Right atrium auricular region (tissue), 2 donors: Measurements from ENCODE around the gene LRMDA. TPM values are rescaled to one million over a fixed set of nuclear protein-coding genes. Genes with fewer than 3 reads are reported as not detected.

Experiments
- DNase-seq: peaks from one replicate; pipeline ENCODE4 v3.0.0-alpha.2; 2019; ENCODE audit warnings: low spot score
- H3K27ac ChIP-seq, 2 donors: fragments of 200-600 bp; sonication (generic); 1 replicate in 1 of 2; 2 replicates in 1 of 2; pipeline ENCODE4 v1.5.1; 2016 to 2019
- H3K27me3 ChIP-seq, 2 donors: fragments of 200-600 bp; sonication (generic); one replicate each; pipeline versions ENCODE4 v1.5.1 to v1.6.0; 2017 to 2019
- H3K36me3 ChIP-seq: fragments of 200-600 bp; sonication (generic); one replicate; pipeline ENCODE4 v1.5.1; 2016
- H3K4me1 ChIP-seq, 2 donors: fragments of 200-600 bp; sonication (generic); one replicate each; pipeline versions ENCODE4 v1.5.1 to v1.6.0; 2017 to 2019
- H3K4me3 ChIP-seq, 2 donors: fragments of 200-600 bp; sonication (generic); 1 replicate in 1 of 2; 2 replicates in 1 of 2; pipeline ENCODE4 v1.5.1; 2017 to 2019; ENCODE audit warnings: mild to moderate bottlenecking in 1 of 2, moderate library complexity in 1 of 2
- H3K9me3 ChIP-seq, 2 donors: fragments of 200-600 bp; sonication (generic); one replicate each; pipeline ENCODE4 v1.5.1; 2019
- total RNA-seq, 2 donors: library from RNA; depleted of rRNA; stranded (reverse); fragments of >200 nt; gene quantifications; one replicate each; pipeline ENCODE4 v1.1.0, GENCODE V29; 2016
- TF ChIP-seq, protein P1 (sequence below), 2 donors: fragments of 200-600 bp; sonication (generic); IDR thresholded peaks; one replicate each; pipeline ENCODE4 v1.5.1; 2019; ENCODE audit warnings: antibody characterized with exemption in 2 of 2

The LRMDA gene
- total RNA-seq, 2 donors from 2014 or later, result 6.1 to 19.1 TPM

DNA sequence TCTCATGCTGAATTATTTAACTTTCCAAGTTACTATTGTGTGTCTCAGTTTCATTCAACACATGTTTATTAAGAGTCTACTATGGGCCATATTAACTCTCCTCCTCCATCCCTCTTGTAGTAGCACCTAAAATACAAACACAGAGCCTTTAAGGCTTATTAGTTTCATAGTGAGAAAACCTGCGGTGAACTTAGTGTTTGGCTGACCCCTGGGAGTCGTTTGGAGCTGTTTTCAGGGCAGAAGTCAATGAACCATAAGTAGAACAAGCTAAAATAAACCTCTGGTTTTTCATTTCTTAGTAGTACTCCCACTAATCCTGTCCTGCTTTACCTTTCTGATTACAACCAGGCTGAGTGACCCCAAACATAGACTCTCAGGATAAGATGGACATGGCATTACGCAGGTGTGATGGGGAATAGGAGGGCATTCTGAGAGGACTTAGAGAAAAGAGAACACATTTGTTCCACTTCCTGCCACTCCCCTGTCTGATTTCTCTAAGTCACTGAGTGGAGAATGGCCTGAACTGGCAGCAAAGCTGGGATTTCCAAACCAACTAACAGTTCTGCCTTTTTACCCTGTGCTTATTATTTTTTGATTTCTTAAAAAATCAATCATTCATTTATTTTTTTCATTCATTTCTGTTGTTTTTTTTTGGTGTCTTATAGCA, 74.5 kb downstream of the LRMDA start:
- H3K4me1 ChIP-seq, result no peaks in the 10 kb centered on the region
- no peak overlapping the region for H3K27ac ChIP-seq
- TF ChIP-seq, protein P1, sequence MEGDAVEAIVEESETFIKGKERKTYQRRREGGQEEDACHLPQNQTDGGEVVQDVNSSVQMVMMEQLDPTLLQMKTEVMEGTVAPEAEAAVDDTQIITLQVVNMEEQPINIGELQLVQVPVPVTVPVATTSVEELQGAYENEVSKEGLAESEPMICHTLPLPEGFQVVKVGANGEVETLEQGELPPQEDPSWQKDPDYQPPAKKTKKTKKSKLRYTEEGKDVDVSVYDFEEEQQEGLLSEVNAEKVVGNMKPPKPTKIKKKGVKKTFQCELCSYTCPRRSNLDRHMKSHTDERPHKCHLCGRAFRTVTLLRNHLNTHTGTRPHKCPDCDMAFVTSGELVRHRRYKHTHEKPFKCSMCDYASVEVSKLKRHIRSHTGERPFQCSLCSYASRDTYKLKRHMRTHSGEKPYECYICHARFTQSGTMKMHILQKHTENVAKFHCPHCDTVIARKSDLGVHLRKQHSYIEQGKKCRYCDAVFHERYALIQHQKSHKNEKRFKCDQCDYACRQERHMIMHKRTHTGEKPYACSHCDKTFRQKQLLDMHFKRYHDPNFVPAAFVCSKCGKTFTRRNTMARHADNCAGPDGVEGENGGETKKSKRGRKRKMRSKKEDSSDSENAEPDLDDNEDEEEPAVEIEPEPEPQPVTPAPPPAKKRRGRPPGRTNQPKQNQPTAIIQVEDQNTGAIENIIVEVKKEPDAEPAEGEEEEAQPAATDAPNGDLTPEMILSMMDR (IDR thresholded peaks at IDR 0.05), result no peak
- no peak overlapping the region for H3K4me3 ChIP-seq
- no peaks in the 10 kb centered on the region for H3K9me3 ChIP-seq
- H3K27me3 ChIP-seq, result no peaks in the 10 kb centered on the region
- H3K36me3 ChIP-seq, result no peaks in the 10 kb centered on the region
- no peak for DNase-seq

DNA sequence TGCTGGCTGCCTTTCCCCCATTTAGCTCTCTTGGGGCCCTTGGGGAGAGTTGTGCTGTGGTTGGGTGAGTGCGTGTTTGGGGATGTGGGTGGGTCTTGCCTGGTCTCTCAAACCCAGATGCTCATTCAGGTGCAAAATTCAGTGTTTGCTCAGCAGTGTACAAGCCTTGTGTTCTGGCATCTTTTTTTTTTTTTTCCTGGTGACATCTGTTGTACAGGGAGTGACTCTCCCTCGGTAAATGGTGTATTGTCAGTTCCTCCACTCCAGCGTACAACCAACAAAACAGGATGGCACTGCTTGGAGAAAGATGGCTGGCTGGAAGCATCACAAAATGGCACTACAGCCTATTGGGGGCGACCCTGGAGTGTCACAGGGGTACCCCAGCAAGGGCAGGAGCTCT, 75.5 kb downstream of the LRMDA start:
- TF ChIP-seq, protein P1 (IDR thresholded peaks at IDR 0.05), result no peak
- Histone ChIP-seq H3K4me1 (no peaks in the 10 kb centered on the region), H3K27ac (no peak overlapping the region), H3K27me3 (no peaks in the 10 kb centered on the region), H3K4me3 (no peak overlapping the region), H3K36me3 (no peaks in the 10 kb centered on the region), H3K9me3 (no peaks in the 10 kb centered on the region)
- DNase-seq, result no peak

DNA sequence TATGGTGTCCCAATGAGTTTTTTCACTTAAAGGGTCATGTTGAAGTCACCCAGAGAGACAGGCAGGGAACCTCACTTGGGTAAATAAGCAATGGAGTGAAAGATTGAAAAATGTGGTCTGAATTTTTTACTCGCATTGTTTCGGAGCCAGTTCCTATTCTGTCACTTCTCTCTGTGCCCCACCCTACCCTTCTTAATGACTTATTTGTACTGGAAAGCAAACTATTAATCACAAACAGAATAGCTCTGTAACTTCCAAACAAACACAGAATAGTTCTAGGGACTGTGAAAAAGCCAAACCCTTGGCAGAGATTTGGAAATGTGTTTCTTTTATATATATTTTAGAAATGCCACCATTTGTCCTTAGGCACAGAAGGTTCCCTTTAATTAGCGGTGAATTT, 76.0 kb downstream of the LRMDA start:
- no peaks in the 10 kb centered on the region for H3K36me3 ChIP-seq
- no peaks in the 10 kb centered on the region for H3K27me3 ChIP-seq
- no peaks in the 10 kb centered on the region for H3K4me1 ChIP-seq
- H3K4me3 ChIP-seq, result no peak overlapping the region
- TF ChIP-seq, protein P1 (IDR thresholded peaks at IDR 0.05), result no peak
- H3K9me3 ChIP-seq, result no peaks in the 10 kb centered on the region
- H3K27ac ChIP-seq, result no peak overlapping the region
- no peak for DNase-seq

- no peak for DNase-seq
- Histone ChIP-seq H3K36me3 (no peaks in the 10 kb centered on the region), H3K9me3 (no peaks in the 10 kb centered on the region), H3K4me1 (peaks cover 0 to 4% of the 10 kb centered on the region in 2 donors), H3K27ac (no peak overlapping the region), H3K27me3 (no peaks in the 10 kb centered on the region), H3K4me3 (no peak overlapping the region)
- TF ChIP-seq, protein P1 (IDR thresholded peaks at IDR 0.05), result no peak
Measured at GRCh38 chr10:75508239-75508813, 76.9 kb downstream of the LRMDA start.

- Histone ChIP-seq H3K36me3 (no peaks in the 10 kb centered on the region), H3K4me3 (no peak overlapping the region), H3K27ac (no peak overlapping the region), H3K27me3 (no peaks in the 10 kb centered on the region), H3K9me3 (no peaks in the 10 kb centered on the region), H3K4me1 (peaks cover 0 to 9% of the 10 kb centered on the region in 2 donors)
- DNase-seq, result no peak
- TF ChIP-seq, protein P1 (IDR thresholded peaks at IDR 0.05), result no peak
Measured at GRCh38 chr10:75508814-75509306, 77.4 kb downstream of the LRMDA start.
